Measurements from ENCODE around the gene HLF. TPM values are rescaled to one million over a fixed set of nuclear protein-coding genes. Genes with fewer than 3 reads are reported as not detected.
"Not testable (repeated sequence)": the region's sequence is repeated elsewhere in the genome, so short reads cannot be mapped to it uniquely, and the experiment has no call there.

HLF gene
- total RNA-seq, 1 donor from 2014 or later, result not detected

GRCh38 chr17:55312852-55313251 lies 48.1 kb downstream of the HLF start:
- DNase-seq, result no peak

DNA sequence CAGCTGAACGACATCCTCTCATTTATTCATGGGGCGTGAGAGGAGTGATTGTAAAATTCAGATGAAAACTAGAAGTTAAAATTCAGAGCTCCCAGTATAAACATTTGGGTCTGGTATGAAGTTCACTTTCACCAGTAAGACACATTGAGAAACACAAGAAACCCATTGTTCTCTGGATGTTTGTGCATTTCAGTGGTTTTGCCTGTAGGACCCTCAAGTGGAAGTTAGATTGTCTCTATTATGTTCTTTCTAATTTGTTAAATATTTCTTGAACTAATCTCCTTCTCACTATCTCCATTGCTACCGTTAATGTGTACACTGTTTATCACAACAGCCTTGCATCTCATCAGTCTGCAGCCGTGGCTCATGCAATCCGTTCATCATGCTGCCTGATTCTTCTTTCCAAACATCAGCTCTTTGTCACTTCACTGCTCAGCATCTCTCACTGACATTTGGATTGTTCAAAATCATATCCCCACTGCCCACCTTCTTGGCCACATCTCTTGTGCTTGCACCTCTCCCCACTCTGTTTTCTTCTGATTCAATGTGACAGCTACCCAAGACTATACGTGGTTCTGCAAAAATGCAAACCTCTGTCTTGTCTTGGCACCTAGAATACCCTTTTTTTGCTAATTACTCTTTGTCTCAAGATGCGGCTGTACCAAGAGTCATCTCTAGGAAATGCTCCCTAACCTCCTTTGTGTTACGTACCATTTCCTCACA lies 49.5 kb downstream of the HLF start:
- no peak for DNase-seq

DNA sequence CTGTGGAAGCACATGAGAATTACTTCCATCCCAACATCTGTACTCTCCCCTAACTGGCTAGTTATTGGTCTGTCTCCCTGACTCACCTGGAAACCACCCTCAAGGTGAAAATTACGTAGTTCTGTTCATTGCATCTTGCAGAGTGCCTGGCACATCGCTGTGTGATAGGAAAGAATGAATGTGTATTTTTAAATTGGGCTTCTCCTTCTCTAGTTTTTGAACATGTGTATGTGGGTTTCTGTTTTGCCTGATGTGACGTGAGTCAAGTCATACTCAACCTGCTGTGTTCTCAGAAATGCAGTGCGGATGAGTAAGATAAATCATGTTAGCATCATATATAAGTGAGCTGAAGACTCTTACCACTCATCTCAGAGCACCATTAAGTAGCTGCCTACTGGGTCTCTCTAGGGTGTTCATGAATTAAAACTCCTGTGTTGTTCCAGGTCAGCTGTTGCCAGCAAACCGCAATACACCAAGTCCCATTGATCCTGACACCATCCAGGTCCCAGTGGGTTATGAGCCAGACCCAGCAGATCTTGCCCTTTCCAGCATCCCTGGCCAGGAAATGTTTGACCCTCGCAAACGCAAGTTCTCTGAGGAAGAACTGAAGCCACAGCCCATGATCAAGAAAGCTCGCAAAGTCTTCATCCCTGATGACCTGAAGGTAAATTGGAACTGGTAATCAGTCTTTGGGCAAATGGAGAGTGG lies 50.2 kb downstream of the HLF start:
- no peak for DNase-seq

GRCh38 chr17:55316499-55316898 lies 51.7 kb downstream of the HLF start:
- DNase-seq, result no peak

GRCh38 chr17:55317284-55317683 lies 52.5 kb downstream of the HLF start:
- no peak for DNase-seq

DNA sequence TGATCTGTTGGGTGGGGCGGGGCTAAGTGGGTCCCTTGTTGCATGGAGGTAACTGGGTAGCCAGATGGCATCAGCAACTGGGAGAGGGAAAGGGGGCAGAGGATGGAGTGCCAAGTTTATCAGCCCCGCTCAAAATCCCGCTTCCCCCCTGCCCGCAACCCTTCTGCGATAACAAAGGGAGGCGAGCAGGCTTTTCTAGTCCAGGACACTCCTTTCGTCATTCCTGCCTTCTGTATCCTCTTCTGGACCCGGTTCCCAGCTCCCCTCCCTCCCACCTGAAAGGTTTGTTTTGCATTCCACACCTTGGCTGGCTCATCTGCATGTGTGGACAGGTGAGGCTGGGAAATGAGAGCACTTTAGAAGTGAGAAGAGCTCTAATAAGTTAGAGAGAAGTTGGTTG lies 53.3 kb downstream of the HLF start:
- no peak for DNase-seq

DNA sequence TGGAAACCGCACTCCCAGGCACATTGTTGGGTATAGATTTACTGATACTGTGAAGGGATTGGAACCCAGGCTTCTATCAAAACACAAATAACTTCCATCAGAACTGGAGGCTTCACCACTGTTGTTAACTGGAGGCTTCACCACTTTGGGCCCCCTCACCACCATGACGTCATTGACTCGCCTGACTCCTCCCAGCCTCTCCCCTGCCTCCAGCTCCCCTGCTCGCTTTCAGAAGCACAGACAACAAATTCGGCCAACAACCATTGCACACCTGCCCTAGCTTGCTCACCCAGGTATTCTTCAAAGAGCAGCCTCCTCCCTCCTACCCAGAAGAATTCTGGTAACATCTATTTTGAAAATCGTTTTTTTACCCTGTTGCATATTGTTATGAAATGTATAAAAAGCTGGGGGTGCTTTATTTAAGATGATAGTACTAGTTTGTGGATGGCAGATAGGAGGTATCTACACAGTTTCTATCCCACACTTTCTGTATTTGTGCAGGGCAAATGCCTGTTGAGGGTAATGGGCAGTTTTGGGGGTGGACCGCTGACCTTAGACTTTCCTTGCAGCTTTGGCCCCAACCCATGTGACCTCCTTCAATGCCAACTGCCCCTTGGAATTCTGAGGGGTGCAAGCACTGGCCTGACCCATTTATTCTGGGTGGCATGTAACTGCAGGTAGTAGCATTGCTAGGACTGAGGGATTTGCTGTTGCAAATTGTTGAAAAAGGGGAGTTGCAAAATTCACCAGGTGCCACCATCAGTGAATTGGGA lies 54.1 kb downstream of the HLF start:
- DNase-seq, result no peak

GRCh38 chr17:55319933-55320593 lies 55.3 kb downstream of the HLF start:
- no peak for DNase-seq

GRCh38 chr17:55320594-55321426 lies 56.0 kb downstream of the HLF start:
- DNase-seq, result no peak

GRCh38 chr17:55321427-55322060 lies 56.8 kb downstream of the HLF start:
- no peak for DNase-seq

DNA sequence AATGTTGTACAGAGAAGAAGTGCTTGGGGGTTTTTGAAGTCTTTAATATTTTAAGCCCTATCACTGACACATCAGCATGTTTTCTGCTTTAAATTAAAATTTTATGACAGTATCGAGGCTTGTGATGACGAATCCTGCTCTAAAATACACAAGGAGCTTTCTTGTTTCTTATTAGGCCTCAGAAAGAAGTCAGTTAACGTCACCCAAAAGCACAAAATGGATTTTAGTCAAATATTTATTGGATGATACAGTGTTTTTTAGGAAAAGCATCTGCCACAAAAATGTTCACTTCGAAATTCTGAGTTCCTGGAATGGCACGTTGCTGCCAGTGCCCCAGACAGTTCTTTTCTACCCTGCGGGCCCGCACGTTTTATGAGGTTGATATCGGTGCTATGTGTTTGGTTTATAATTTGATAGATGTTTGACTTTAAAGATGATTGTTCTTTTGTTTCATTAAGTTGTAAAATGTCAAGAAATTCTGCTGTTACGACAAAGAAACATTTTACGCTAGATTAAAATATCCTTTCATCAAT lies 57.8 kb downstream of the HLF start:
- DNase-seq, result no peak

- no peak for DNase-seq
Measured at GRCh38 chr17:55323518-55324295, 58.9 kb downstream of the HLF start.

- no peak for DNase-seq
Measured at GRCh38 chr17:55324296-55324978, 59.7 kb downstream of the HLF start.

DNA sequence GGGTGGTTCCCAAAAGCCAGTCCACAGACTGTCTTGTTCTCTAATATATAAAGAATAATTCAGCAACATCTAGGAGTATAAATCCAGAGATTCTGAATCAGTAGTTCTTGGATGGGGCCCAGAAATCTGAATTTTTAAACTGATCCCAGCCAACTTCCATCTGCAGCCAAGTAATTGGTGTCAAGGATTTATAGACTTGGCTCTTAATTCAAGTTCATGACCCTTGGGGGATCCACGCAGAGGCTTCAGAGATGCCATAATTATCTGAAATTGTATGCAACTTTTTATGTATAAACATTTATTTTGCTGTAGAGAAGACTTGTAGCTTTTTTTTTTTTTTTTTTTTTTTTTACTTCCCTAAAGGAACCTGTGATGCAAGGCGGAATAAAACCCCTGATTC lies 60.6 kb downstream of the HLF start:
- no peak for DNase-seq

GRCh38 chr17:55326030-55326429 lies 61.3 kb downstream of the HLF start:
- DNase-seq, result no peak

DNA sequence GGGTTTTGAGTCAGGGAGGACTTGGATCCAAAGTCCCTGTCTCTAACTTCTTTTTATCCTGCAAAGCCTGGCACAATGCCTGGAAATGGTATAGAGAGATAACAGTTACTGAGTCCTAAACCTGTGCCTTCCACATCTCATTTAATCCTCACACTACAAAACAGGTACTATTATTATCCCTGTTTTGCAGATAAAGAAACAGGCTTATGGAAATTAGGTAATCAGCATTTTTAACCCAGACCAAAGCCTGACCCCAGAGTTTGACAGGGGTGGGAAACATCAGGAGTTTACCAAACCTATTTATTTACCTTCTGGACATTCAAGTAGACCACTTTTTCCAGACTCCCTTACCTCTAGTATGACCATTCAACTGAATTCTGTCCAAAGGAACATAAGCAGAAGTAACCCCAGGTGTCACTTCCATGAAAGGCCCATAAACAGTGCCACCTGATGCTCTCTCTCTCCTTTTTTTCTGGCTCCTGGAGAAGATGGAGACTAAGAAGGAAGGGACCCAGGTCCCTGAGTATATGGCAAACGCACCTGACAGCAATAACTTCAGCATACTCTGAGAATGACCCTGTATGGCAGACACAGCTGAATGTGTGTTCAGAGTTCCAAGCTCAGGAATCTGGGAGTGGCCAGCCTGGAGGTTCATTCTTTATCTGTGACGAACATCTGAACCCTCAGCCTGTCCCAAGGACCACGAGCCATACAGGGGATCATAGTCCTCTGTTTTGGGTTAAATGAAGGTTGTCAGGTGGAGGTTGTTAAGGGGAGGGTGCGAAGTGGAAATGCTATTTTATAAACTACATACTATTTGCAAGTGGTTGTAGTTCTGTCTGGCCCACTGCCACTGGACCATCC lies 62.7 kb downstream of the HLF start:
- DNase-seq, result no peak

DNA sequence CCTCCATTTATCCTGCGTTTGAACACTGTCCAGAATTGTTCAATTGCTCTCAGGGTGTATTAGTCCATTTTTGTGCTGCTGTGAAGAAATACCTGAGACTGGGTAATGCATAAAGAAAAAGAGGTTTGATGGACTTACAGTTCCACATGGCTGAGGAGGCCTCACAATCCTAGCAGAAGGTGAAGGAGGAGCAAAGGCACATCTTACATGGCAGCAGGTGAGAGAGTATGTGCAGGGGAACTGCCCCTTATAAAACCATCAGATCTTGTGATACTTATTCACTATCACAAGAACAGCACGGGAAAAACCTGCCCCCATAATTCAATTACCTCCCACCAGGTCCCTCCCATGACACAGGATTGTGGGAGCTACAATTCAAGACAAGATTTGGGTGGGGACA lies 63.8 kb downstream of the HLF start:
- DNase-seq, result not testable (repeated sequence)

- no peak for DNase-seq
Measured at GRCh38 chr17:55330344-55330933, 65.7 kb downstream of the HLF start.

Data from dermis blood vessel endothelial cell (primary cell).